ENCODE measurements around the gene PHACTR1.

Gene PHACTR1

DNA sequence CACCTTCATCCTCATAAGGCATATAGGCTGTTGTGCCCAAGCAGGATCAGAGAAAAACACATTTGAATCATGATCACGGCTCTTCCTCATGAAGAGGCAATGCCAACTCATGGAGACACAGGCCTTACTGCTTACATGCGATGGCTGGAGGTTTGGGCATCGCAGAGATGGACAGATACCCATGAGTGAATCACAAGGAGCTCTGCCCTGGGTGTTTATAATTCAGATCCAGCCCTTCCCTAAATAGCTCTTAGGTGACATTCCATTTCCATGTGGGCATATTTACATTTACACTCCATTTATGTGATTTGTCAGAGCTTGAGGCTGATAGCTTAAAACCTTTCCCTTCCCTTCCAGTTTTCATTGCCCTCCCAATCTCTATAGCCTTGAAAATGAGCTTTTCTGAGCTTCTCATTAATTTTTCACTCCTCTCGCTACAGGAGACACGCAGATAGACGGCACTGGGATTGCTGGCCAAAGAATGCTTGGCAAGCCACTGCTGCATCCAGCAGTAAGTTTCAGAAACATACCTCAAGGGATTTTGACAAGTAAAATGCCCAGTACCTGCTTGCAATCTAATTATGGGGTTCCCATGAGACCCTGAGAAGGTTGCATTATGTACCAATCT lies 362.6 kb downstream of the PHACTR1 start:
- DNase-seq = no peak

DNA sequence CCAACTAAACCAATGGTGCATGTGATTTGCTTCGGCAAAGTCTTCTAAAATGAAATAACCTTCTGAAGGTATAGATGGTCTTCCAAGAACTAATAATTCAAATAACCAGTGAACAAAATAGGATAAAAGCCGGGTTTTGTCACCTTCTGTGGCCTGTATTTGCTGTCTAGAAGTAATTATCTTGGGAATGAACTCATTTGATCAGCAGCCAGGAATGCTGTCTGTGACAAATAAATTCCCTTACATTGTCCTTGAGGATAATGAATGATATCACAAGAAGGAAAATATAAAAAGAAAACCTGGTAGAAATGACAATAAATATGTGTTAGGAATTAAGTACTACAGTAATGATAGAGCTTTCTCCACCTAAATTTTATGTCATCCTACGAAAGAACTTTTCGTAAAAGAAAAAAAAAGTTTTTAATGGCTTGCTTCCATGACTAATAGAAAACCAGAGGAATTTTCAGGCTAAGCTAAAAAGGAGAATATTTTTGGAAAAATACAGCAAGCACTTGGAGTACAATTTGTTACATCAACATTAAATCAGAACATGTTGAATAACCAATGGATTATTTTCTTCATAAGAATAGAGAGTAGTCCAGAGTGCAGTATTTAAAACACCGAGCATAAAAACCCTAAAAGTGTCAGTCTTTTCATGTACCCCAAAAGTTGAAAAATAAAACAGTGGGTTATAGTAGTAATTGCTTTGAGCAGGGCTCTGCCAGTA lies 364.1 kb downstream of the PHACTR1 start:
- no peak for DNase-seq

DNA sequence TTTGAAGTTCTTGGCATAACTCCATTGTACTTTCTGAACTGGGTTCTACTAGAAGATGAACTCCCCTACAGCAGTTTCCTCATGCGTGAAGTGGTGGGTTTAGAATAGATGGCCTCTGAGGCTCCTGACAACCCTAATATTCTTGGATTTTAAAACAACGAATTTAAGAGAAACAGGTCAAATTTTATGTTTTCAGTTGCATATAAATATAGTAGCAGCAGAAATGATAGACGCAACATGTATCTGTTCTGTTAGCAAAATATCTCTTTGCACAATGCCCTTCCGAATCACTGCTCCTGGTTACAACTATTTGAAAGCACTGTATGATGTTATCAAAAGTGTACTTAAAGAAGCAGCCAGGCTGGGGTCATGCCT lies 364.6 kb downstream of the PHACTR1 start:
- no peak for DNase-seq

DNA sequence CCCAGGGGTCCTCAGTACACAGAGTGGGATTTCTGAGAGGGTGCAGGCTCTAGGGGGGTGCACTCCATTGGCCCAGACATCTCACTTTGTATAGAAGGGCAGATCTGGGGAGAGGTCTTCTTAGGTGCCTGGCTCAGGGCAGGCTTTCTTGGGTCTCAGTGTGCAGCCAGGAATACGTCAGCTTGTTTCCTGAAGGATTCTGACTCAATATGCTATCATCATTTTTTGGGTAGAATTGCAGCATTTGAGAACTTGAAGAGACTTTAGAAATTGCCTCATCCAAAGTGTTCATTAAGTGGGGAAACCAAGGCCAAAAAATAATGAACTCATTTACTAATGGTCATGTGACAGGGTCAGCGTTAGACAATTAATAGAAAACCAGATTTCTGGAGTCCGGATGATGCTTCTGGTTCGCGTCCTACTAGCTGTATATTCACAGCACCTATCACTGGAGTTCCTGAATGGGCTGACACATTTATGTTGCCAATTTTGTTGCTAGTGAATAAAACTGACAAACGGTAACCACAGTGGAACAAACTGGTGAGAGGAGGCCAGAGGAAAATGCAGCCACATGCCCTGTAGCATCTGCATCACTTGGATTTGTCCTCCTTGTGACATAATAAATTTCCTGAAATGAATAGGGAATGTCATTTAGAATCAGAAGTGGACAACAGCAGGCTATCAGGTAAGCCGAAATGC lies 372.9 kb downstream of the PHACTR1 start:
- DNase-seq = no peak

DNA sequence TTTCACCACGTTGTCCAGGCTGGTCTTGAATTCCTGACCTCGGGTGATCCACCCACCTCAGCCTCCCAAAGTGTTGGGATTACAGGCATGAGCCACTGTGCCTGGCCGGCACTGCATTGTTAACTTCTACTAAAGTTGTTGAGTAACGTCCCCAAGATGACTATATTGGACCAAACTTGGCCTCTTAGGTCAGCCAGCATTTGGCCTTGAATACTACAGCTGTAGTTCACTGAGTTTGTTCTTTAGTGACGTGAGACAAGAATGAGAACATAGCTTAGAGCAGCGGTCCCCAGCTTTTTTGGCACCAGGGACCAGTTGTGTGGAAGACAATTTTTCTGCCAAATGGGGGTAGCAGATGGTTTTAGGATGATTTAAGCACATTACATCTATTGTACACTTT lies 374.6 kb downstream of the PHACTR1 start:
- DNase-seq = no peak

DNA sequence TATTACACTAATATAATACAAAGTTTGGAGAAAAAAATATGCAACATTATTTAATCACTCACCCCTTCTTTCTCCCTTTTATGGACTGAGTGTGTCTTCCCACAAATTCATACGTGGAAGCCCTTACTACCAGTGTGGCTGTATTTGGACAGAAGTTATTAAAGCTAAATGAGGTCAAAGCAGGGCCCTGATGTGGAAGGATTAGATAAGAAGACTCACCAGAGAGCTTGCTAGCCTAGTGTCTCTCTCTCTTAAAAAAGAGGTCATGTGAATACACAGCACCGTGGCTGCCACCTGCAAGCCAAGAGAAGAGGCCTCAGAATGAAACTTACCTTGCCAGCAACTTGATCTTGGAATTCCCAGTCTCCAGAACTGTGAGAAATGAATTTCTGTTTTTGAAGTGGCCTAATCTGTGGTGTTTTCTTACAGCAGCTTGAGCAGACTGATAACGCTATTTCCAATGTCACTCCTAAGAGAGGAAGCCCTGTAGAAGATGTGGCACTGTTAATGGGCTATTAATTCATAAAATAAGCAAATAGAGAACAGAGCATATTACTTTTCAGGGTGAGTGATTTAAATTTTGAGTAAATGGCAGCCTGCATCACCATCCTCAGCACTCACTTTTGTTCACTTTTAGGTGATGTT lies 378.3 kb downstream of the PHACTR1 start:
- no peak for DNase-seq

DNA sequence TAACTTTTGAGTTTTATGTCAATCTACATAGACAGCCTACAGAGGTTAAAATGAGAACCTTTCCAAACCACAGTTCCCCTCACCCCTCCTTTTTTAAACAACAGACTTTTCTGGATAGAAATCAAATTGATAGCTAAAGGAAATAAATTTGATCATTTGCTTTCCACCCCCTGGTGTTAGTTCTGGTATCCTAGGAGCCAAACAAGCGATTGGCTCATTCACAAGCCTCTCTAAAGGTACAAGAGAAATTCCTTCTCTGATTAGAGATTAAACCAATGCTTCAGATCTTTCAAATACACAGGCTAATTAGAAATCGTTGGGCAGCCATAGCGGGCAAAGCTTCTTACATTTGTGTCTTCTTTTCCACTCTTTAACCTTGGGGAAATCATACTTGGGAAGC lies 379.5 kb downstream of the PHACTR1 start:
- DNase-seq = no peak

DNA sequence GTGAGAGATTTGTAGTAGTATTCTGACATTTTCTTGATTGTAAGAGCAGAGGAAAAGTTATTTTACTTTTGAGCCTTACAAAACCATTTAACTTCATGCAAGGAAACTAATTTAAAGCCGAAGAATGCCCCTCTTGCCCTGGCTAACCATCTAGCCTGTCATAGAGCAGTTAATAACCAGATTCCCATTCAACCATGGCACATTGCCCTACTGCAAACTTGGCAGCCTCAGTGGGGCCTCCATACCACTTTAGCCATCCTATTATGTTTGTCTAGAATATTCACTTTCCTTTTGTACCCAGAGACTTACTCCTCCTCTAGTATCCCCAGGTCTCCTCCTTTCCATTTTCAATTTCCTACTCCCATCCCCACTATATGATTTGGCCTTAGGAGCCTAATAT lies 380.9 kb downstream of the PHACTR1 start:
- DNase-seq = no peak

DNA sequence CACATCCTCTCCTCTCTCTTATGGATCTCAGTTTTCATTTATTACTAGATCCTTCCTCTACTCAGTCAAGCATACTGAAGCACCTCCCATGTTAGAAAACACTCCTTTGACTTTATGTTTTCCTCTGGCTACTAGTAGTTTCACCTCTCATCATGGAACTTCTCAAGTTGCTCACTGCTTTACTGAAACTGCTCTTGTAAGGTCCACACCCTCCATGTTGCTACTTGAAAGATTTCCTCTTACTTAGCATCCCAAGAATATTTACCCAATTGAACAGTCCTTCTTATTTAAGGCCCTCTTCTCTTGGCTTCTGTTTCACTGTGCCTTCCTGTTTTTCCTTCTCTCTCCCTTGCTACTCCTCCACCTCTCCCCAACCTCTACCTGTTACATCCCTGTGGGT lies 381.4 kb downstream of the PHACTR1 start:
- no peak for DNase-seq

DNA sequence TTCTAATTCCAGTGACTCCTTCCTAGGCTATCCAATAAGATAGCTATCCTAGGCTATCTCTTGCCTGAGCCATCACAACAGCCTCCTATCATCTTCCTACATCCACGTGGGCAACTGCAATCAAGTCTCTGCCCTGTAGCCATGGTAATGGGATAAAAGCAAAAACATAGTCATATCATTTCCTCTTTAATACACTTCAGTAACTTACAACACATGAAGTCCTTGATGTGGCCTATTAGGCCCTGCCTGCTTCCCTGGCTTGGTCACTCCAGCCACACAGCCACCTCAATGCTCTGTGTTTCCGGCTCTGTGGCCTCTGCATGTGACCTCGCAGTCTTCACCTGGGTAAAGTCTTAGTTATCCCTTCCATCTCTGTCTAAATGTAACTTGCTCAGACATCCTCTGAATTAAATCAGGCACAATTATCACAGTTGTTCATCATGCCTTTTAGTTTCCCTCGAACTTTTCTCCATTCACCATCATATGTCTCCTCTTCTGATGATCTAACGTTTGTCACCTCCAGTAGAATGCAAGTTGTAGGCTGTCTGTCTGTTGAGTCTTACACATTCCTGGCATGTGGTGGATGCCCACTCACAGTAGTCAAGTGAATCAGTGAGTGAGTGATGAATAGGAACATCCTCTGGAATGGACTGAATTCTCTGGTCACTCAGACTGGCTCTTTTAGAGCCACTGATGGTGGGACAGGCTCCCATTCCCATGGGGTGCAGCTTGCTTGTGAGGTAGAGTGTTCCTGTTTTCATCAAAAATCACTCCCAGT lies 382.4 kb downstream of the PHACTR1 start:
- DNase-seq = no peak

DNA sequence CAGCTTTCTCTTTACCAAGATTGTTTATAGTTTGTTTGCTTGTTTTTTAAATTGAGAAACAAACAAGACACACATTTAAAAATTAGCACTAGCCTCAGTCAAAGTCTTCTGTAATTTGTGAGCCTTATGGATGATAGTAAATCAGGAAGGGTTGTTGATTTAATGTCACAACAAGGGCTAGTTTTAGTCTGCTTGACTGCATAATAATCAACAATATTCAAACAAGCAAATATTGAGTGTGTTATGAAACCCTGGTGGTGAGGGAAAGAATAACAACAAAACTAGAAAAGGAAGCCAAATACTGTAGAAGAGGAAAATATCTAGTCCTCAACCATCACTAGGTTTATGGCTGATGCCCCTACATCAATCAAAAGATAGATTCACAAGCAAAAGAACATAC lies 383.2 kb downstream of the PHACTR1 start:
- DNase-seq = no peak

DNA sequence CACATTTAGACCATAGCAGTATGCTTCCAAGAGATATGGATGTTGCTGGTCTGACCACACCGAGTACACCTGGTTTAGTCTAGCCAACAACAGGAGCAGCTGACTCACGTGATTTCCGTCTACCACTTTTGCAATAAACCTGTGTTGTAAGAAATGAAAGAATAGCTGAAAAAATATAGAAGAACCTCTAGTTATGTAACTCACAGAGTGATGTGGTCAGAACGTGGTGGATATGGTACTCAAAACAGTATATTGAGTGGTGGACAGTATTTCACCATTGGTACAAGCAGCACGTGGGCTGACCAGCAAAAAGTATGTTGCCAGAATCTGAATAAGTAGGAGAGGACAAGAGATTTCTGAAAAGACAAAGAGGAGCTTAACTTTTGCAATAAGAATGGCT lies 384.8 kb downstream of the PHACTR1 start:
- no peak for DNase-seq

DNA sequence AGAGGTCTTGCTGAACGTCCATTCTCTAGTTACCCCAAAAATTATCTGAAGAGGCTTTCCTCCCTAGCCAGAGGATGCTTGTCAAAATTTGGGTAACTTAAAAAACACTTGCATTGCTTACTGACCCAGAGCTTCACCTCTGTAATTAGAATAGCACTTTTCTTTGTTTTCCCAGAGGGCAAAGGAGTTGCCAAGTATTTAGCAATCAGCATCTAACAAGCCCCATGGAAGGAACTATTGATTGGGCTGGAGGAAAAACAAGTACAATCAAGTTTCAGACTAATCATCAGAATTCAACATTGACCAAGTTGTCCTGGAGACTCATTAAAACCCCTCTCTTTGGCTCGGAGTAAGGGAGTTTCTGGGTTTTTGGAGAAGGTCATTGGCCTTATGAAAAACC lies 385.4 kb downstream of the PHACTR1 start:
- DNase-seq = no peak

DNA sequence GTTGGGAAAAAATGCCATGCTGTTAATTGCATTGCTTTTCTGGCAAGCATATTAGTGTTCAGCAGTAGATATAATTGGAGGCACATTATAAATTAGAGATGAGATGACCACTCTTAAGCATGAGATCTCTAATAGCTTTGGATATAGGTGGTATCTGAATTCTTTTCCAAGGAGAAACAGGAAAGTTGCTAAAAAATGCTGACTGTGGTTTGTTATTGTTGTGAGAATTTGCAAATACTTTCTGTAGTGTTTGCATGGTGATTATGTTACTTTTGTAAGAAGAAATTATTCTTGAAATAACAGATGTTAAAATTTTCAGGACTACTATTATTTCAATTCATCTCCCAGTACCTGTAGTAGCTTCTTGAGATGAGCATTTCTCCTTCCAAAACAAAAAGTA lies 386.6 kb downstream of the PHACTR1 start:
- no peak for DNase-seq

DNA sequence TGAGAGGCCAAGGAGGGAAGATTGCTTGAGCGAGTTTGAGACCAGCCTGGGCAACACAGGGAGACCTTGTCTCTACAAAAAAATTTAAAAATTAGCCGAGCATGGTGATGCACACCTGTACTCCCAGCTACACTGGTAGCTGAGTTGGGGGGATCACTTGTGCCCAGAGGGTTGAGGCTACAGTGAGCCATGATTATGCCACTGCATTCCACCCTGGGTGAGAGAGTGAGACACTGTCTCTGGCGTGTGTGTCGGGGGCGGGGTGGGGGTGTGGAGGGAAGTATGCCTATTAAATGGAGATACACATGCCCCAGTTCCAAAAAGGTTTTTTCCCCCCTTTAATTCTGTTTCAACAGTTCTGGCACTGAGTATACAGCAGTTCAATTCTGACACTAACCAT lies 388.6 kb downstream of the PHACTR1 start:
- no peak for DNase-seq

DNA sequence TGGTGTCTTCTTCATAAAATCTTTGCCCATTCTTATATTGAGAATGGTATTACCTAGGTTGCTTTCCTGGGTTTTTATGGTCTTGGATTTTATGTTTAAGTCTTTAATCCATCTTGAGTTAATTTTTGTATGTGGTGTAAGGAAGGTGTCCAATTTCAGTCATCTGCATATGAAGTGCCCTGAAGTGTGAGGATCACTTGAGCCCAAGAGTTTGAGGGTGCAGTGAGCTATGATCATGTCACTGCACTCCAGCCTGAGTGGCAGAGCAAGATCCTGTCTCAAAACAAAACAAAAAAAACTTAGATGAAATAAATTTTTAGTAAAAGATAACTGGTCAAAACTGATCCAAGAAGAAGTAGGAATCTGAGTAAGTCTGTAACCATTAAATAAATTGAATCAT lies 396.4 kb downstream of the PHACTR1 start:
- no peak for DNase-seq

DNA sequence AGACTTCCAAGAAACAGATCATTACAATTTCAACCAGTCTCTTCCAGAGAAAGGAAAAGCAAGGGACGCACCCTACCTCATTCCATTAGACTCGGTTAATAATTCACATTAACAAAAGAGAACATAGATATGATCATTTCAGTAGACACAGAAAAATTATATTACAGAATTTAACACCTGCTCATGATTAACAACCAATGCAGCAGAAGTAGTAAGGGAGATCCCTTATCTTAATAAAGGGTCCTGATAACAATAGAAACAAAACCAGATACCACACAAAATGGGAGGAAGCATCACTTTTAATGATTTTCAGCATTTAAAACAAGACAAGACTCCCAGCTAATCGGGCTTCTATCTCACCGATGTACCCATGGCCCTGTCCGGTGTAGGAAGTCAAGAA lies 396.8 kb downstream of the PHACTR1 start:
- no peak for DNase-seq

DNA sequence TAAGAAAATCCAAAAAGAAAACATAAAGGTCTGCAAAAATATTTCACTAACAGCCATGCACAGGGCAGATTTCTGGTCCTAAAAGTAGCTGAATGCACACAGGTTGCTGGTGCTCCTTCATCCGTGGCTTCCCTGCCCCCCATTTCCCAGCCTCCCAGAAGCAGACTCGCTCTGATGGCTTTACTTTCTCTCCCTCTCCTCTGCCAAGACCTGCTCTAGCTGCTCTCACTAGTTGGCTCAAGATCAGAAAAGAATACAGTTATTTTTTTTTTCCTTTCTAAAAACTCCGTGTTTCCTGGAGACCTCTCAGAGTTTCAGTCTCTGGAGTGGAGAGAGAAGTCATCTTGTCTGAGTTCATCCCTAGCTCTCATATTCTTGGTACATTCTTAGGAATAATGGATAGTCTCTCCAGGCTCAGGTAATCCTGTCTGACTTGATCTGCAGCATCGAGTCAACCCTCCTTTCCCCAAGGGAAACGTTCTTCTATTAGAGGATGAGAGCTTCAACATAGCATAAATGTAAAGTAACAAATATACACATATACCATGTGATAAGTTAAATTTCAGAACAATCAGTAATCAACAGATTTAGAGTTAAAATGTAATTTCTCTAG lies 397.5 kb downstream of the PHACTR1 start:
- no peak for DNase-seq

DNA sequence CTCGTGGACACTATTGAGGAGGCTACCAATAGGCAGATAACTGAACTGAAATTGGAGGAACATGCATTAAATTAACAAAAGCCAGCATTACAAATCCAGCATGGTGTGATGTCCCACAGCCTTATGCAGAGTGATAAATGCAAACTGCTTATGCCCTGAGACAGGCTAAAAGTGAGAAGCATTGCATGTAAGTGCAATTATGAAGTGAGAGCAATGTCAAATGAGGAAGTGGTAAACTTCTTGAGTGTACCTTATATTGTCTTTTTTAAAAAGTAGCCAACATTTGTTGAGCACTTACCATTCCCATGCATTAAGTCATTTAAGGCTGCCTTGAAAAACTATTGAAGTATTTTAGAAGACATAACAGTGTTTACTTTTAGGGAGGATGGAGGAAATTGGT lies 399.6 kb downstream of the PHACTR1 start:
- DNase-seq = no peak

DNA sequence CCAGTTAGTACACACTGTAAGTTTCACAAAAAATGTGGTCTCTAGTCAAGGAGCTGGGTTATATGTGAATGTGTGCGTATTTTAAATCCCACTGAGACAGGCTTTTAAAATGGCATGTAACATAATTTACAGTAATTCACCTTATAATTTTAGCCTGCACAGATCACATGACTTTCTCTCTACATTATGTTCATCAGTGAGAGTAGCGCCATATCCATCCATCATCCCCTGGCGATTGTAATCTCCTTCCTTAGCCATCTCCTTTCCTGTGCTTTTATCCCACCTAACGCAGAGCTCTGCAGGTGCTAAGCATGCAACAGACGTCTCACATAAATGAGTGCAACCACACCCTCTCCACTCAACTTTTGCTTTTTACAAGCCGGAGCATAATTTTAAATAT lies 401.0 kb downstream of the PHACTR1 start:
- no peak for DNase-seq

DNA sequence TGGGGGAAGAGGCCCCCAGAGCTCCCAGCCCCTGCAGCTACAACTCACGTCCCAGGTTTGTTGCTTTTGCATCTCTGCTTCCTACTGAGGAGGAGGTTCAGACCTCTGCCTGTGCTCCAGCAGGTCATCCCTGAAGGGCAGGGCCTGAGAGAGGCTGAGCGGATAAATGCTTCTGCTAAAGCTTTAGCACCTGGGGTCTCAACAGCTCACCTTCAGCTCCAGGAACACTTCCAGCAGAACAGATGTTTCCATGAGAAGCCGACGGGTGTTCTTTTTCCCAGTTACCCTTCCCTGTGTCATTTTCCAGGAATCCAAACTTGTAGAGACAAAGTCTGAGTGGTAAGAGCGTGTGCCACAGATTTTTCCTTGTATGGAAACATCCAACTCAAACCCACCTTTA lies 403.0 kb downstream of the PHACTR1 start:
- DNase-seq = no peak

All from activated T-cell treated with anti-CD3 and anti-CD28 coated beads, Interleukin-2, amount 50 U/mL, for 1 hour (primary cell).